ENCODE measurements around the gene KDM2A.
A peak's percentile ranks its signal among the peaks of the same experiment; 100 is the strongest.

DNA sequence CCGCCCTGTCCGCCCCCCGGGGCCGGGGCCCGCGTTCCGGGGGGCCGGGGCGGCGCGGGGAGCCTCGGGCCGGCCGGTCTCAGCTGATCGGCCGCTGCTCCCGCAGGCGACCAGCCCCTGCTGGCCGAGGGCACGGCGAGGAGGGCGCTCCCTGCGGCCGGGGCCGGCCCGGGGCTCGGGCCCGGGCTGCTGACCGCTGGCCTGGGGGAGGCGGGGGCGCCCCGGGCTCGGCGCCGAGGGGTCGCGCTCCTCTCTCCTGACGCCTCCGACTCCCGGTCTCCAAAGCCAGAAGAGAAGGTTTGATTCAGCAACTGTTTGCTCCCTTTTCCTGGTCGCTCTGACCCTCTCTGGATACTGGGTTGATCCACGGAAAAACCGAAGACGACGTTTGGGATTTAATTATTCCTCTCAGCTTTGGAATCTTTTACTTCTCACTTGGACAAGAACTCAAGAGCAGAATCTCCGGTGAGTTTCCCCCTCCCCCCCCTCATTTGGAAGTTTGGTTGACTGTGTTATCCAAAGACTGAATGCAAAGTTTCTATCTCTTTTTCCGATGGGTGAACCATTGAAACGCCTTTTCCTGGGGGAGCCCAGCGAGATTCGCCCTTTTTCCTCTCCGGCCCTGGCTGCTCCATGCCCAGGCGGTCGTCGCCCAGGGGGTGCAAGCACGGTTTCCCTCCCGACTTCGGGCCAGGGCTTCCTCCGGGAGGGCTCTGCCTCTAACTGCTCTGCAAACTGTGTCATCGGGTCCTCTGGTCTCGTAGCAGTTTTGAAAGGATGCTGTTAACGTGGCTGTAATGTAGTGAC, 725 bp downstream of the KDM2A start:
- TF ChIP-seq POLR2A (IDR thresholded peaks at IDR 0.05) (peak; percentile 7), CTCF (IDR thresholded peaks at IDR 0.05) (no peak), POLR2AphosphoS5 (IDR thresholded peaks at IDR 0.05) (no peak)

Data from prostate gland (tissue), 2 donors.